GM21367 (cell line): ENCODE results near the gene ANKRD9.
"Not testable (repeated sequence)": the region's sequence is repeated elsewhere in the genome, so short reads cannot be mapped to it uniquely, and the experiment has no call there.

Experiments
- ATAC-seq: cut with Tn5 transposase; IDR thresholded peaks from one replicate; pipeline ENCODE4 v1.9.1; 2021; ENCODE audit not compliant: unreplicated experiment

The ANKRD9 gene

GRCh38 chr14:102509746-102510615, at the start of gene ANKRD9:
Gene ANKRD9, minus strand, starts transcription at chr14:102509776. Its CDS starts 1,887 bp downstream, at chr14:102507889.
- peak; percentile 72 for ATAC-seq

- no peak for ATAC-seq
These were observed 49.0 kb upstream of the ANKRD9 start for GRCh38 chr14:102558556-102558955.

GRCh38 chr14:102557434-102558226, 48.1 kb upstream of the ANKRD9 start:
- ATAC-seq: no peak

- ATAC-seq: no peak
These were observed 46.6 kb upstream of the ANKRD9 start for GRCh38 chr14:102556098-102556677.

- ATAC-seq: peak; percentile 45
These were observed 45.5 kb upstream of the ANKRD9 start for GRCh38 chr14:102554821-102555819.

GRCh38 chr14:102551995-102552705, 42.6 kb upstream of the ANKRD9 start:
- no peak for ATAC-seq

GRCh38 chr14:102550927-102551401, 41.4 kb upstream of the ANKRD9 start:
- ATAC-seq: not testable (repeated sequence)

GRCh38 chr14:102548616-102549240, 39.2 kb upstream of the ANKRD9 start:
- ATAC-seq: no peak

- ATAC-seq: no peak
These were observed 36.1 kb upstream of the ANKRD9 start for GRCh38 chr14:102545461-102546265.

- ATAC-seq: no peak
These were observed 35.3 kb upstream of the ANKRD9 start for GRCh38 chr14:102544747-102545460.

- no peak for ATAC-seq
These were observed 34.6 kb upstream of the ANKRD9 start for GRCh38 chr14:102544046-102544746.

- ATAC-seq: no peak
These were observed 32.2 kb upstream of the ANKRD9 start for GRCh38 chr14:102541771-102542170.

- not testable (repeated sequence) for ATAC-seq
These were observed 31.5 kb upstream of the ANKRD9 start for GRCh38 chr14:102541029-102541491.

- no peak for ATAC-seq
These were observed 30.9 kb upstream of the ANKRD9 start for GRCh38 chr14:102540315-102541028.

GRCh38 chr14:102539544-102540314, 30.2 kb upstream of the ANKRD9 start:
- no peak for ATAC-seq
